Astrocyte (in vitro differentiated cells and primary cell): ENCODE results near the gene FOXF1. TPM values are rescaled to one million over a fixed set of nuclear protein-coding genes. Genes with fewer than 3 reads are reported as not detected.

Source experiments
- DNase-seq: peaks from one replicate; pipeline ENCODE4 v3.0.0-alpha.2; 2010; ENCODE audit warnings: low read depth
- FAIRE-seq: peaks from 2 replicates; lab custom pipeline; 2011; peaks lifted over from hg19 to GRCh38; lab: Jason Lieb, UNC
- H2AFZ ChIP-seq: 2 replicates; pipeline ENCODE4 v1.6.0; 2012; ENCODE audit warnings: low read depth, low read length, inconsistent platforms
- H3K27ac ChIP-seq: 2 replicates; pipeline ENCODE4 v1.5.1; 2011; ENCODE audit warnings: low read depth, low read length, inconsistent platforms
- H3K27me3 ChIP-seq: 2 replicates; pipeline ENCODE4 v1.6.0; 2011; ENCODE audit warnings: low read length, inconsistent platforms; ENCODE audit not compliant: insufficient read depth
- H3K36me3 ChIP-seq: 2 replicates; pipeline ENCODE4 v1.5.1; 2011; ENCODE audit warnings: low read length, inconsistent platforms; ENCODE audit not compliant: insufficient read depth
- H3K4me1 ChIP-seq: 2 replicates; pipeline ENCODE4 v1.5.1; 2011; ENCODE audit warnings: low read length, inconsistent platforms; ENCODE audit not compliant: insufficient read depth
- H3K4me2 ChIP-seq: 2 replicates; pipeline ENCODE4 v1.6.0; 2012; ENCODE audit warnings: low read length, inconsistent platforms
- H3K4me3 ChIP-seq: 2 replicates; pipeline ENCODE4 v1.5.1; 2011; ENCODE audit warnings: low read depth, mild to moderate bottlenecking, low read length, inconsistent platforms; ENCODE audit not compliant: insufficient read depth
- H3K79me2 ChIP-seq: 2 replicates; pipeline ENCODE4 v1.6.0; 2012; ENCODE audit warnings: mild to moderate bottlenecking, low read length, inconsistent platforms; ENCODE audit not compliant: insufficient read depth
- H3K9ac ChIP-seq: 2 replicates; pipeline ENCODE4 v1.6.0; 2012; ENCODE audit warnings: mild to moderate bottlenecking, low read length, inconsistent platforms
- H3K9me3 ChIP-seq: 2 replicates; pipeline ENCODE4 v1.5.1; 2012; ENCODE audit warnings: low read depth, mild to moderate bottlenecking, low read length, inconsistent platforms; ENCODE audit not compliant: insufficient read depth
- H4K20me1 ChIP-seq: 2 replicates; pipeline ENCODE4 v1.6.0; 2012; ENCODE audit warnings: low read length, inconsistent platforms; ENCODE audit not compliant: insufficient read depth
- H3K27ac Mint-ChIP-seq: one replicate; pipeline ENCODE4 v1.8.0; 2021; ENCODE audit warnings: mild to moderate bottlenecking, mixed read lengths; ENCODE audit not compliant: unreplicated experiment
- H3K27me3 Mint-ChIP-seq: one replicate; pipeline ENCODE4 v1.8.0; 2021; ENCODE audit warnings: low read depth, mixed read lengths; ENCODE audit not compliant: unreplicated experiment
- H3K36me3 Mint-ChIP-seq: one replicate; pipeline ENCODE4 v1.8.0; 2021; ENCODE audit warnings: low read depth, mixed read lengths; ENCODE audit not compliant: unreplicated experiment
- H3K4me1 Mint-ChIP-seq: one replicate; pipeline ENCODE4 v1.8.0; 2021; ENCODE audit warnings: low read depth, mixed read lengths; ENCODE audit not compliant: unreplicated experiment
- H3K4me3 Mint-ChIP-seq: one replicate; pipeline ENCODE4 v1.8.0; 2021; ENCODE audit warnings: mild to moderate bottlenecking, moderate library complexity, mixed read lengths; ENCODE audit not compliant: unreplicated experiment
- H3K9me3 Mint-ChIP-seq: one replicate; pipeline ENCODE4 v1.8.0; 2021; ENCODE audit warnings: mild to moderate bottlenecking, mixed read lengths; ENCODE audit not compliant: unreplicated experiment
- CTCF ChIP-seq: IDR thresholded peaks from 2 replicates; pipeline ENCODE4 v1.5.1; 2011; ENCODE audit warnings: low read depth, mild to moderate bottlenecking, inconsistent platforms, low read length, moderate library complexity; ENCODE audit not compliant: insufficient read depth
- EZH2 ChIP-seq: IDR thresholded peaks from 2 replicates; pipeline ENCODE4 v1.6.1; 2012; ENCODE audit warnings: mild to moderate bottlenecking, low read length, inconsistent platforms; ENCODE audit not compliant: insufficient read depth
- total RNA-seq: library from RNA; stranded (reverse); gene quantifications from 2 replicates; pipeline ENCODE4 v1.2.1, GENCODE V29; 2021

The FOXF1 gene
- total RNA-seq, 1 donor from 2014 or later, result 0.07 TPM

GRCh38 chr16:86563469-86564345 is 53.4 kb downstream of the FOXF1 start:
- H3K27me3 ChIP-seq, result no peaks in the 10 kb centered on the region
- H3K27ac ChIP-seq, result peak overlapping the region; percentile 27
- no peaks in the 10 kb centered on the region for H3K9me3 ChIP-seq
- Mint-ChIP-seq H3K4me1 (peaks cover 3% of the 10 kb centered on the region), H3K4me3 (peak overlapping the region; percentile 82), H3K36me3 (no peaks in the 10 kb centered on the region), H3K27ac (no peak overlapping the region), H3K27me3 (peaks cover 25% of the 10 kb centered on the region), H3K9me3 (no peaks in the 10 kb centered on the region)
- DNase-seq (peak; percentile 62), FAIRE-seq (peak; percentile 41)
- TF ChIP-seq EZH2 (no peak), CTCF (peak; percentile 100)
- H3K4me2 ChIP-seq, result peak overlapping the region; percentile 93
- peak overlapping the region; percentile 81 for H3K9ac ChIP-seq
- no peaks in the 10 kb centered on the region for H3K36me3 ChIP-seq
- H3K4me1 ChIP-seq, result peaks cover 17% of the 10 kb centered on the region
- H4K20me1 ChIP-seq, result peaks cover 4% of the 10 kb centered on the region
- H2AFZ ChIP-seq, result peak overlapping the region; percentile 60
- H3K4me3 ChIP-seq, result peak overlapping the region; percentile 55
- H3K79me2 ChIP-seq, result peaks cover 40% of the 10 kb centered on the region

Other genes starting within 250 kb of the FOXF1 start
- 15.6 and 16.5 TPM in 2 replicates for gene MTHFSD, start 44.7 kb downstream of the FOXF1 start, total RNA-seq
- 15.8 and 15.9 TPM in 2 replicates for gene FOXC2, start 56.3 kb downstream of the FOXF1 start, total RNA-seq
- 6.1 and 8.1 TPM in 2 replicates for gene FOXL1, start 68.0 kb downstream of the FOXF1 start, total RNA-seq